Activated CD8-positive, alpha-beta T cell treated with anti-CD3 and anti-CD28 coated beads for 36 hours (primary cell): ENCODE data around the gene MBL2. TPM values are rescaled to one million over a fixed set of nuclear protein-coding genes. Genes with fewer than 3 reads are reported as not detected.

Experiments used
- ATAC-seq: fragments of 200-7000 bp; cut with Tn5 transposase; one replicate; pipeline ENCODE4 v1.10.0; 2021; ENCODE audit warnings: mild to moderate bottlenecking, moderate library complexity
- CTCF ChIA-PET: fragments of 350-600 bp; sonication (Branson Sonifier 250); formaldehyde crosslinking; loops from one replicate; lab custom pipeline; 2021; ENCODE audit warnings: antibody characterized with exemption; lab: Charles Lee
- POLR2A ChIA-PET: fragments of 350-600 bp; sonication (Branson Sonifier 250); formaldehyde crosslinking; loops from one replicate; lab custom pipeline; 2021; ENCODE audit warnings: antibody characterized with exemption; lab: Charles Lee
- DNase-seq: peaks from one replicate; pipeline ENCODE4 v3.0.0-alpha.2; 2020
- H3K27ac Mint-ChIP-seq: one replicate; pipeline ENCODE4 v1.8.0; 2021; ENCODE audit warnings: mild to moderate bottlenecking, mixed read lengths
- H3K27me3 Mint-ChIP-seq: one replicate; pipeline ENCODE4 v1.8.0; 2021; ENCODE audit warnings: mixed read lengths
- H3K36me3 Mint-ChIP-seq: one replicate; pipeline ENCODE4 v1.8.0; 2021; ENCODE audit warnings: low read depth, mixed read lengths
- H3K4me1 Mint-ChIP-seq: one replicate; pipeline ENCODE4 v1.8.0; 2021; ENCODE audit warnings: low read depth, mixed read lengths
- H3K4me3 Mint-ChIP-seq: one replicate; pipeline ENCODE4 v1.8.0; 2021; ENCODE audit warnings: mild to moderate bottlenecking, moderate library complexity, mixed read lengths
- H3K9me3 Mint-ChIP-seq: one replicate; pipeline ENCODE4 v1.8.0; 2021; ENCODE audit warnings: mixed read lengths
- intact Hi-C: fragments of 100-400 bp; cut with micrococcal nuclease; formaldehyde crosslinking; loops from one replicate; pipeline ENCODE4 v1.10.0; 2022
- total RNA-seq, 2 experiments: library from RNA; stranded (reverse); gene quantifications; one replicate each; pipeline ENCODE4 v1.2.3, GENCODE V29; 2021
- TF ChIP-seq, protein P1 (sequence below): fragments of 200-600 bp; IDR thresholded peaks from one replicate; pipeline ENCODE4 v1.8.0; 2022; ENCODE audit warnings: antibody characterized with exemption, mild to moderate bottlenecking

Gene MBL2
- total RNA-seq, 2 experiments from 2014 or later = not detected

DNA sequence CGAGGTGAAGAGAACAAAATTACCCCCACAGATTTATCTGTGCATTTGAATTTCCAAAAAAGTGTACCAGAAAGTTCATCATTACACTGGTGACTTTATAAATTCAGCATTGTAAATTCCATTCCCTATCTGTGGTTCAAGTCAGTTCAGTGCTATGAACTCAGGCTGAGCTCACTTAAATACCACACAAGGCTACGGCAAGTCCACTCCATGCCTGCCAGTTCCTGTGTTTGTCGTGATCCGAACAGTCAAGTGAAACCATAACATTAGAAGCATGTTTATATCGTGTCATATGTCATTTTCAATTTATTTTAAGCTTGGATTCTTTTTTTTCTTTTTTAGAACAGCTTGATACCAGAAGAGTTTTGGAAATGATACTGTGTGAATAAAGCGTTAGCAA is 14.8 kb downstream of the MBL2 start:
- DNase-seq (no peak), ATAC-seq (no peak)
- H3K9me3 Mint-ChIP-seq = no peaks in the 10 kb centered on the region
- H3K27me3 Mint-ChIP-seq = no peaks in the 10 kb centered on the region
- ChIA-PET POLR2A (no interaction called here), CTCF (no interaction called here)
- no peaks in the 10 kb centered on the region for H3K36me3 Mint-ChIP-seq
- H3K4me3 Mint-ChIP-seq = no peak overlapping the region
- H3K4me1 Mint-ChIP-seq = no peaks in the 10 kb centered on the region
- intact Hi-C loops = no loop called here
- no peak overlapping the region for H3K27ac Mint-ChIP-seq
- TF ChIP-seq, protein P1, sequence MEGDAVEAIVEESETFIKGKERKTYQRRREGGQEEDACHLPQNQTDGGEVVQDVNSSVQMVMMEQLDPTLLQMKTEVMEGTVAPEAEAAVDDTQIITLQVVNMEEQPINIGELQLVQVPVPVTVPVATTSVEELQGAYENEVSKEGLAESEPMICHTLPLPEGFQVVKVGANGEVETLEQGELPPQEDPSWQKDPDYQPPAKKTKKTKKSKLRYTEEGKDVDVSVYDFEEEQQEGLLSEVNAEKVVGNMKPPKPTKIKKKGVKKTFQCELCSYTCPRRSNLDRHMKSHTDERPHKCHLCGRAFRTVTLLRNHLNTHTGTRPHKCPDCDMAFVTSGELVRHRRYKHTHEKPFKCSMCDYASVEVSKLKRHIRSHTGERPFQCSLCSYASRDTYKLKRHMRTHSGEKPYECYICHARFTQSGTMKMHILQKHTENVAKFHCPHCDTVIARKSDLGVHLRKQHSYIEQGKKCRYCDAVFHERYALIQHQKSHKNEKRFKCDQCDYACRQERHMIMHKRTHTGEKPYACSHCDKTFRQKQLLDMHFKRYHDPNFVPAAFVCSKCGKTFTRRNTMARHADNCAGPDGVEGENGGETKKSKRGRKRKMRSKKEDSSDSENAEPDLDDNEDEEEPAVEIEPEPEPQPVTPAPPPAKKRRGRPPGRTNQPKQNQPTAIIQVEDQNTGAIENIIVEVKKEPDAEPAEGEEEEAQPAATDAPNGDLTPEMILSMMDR = no peak

DNA sequence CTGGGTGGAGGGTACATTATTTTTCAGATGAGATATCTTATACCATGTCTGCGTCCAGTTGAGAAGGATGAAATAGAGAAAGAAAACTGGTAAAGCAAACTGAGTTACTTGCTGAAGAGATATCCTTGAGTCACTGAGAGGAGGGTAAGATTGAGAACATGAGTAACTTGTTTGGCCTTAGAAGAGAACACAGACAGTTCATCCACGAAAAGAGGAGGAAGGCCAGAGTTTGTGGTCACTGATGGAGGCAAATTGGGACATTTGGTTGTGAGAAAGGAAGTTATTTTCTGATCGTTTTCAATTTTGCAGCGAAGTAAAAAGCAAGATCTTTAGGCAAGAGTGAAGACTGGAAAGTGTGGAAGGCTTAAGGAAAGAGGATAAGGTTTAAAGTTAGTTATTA is 15.6 kb downstream of the MBL2 start:
- TF ChIP-seq, protein P1 = no peak
- Mint-ChIP-seq H3K36me3 (no peaks in the 10 kb centered on the region), H3K27me3 (peaks cover 1% of the 10 kb centered on the region), H3K4me3 (no peak overlapping the region), H3K4me1 (no peaks in the 10 kb centered on the region), H3K27ac (no peak overlapping the region), H3K9me3 (no peaks in the 10 kb centered on the region)
- ATAC-seq (no peak), DNase-seq (no peak)
- ChIA-PET POLR2A (no interaction called here), CTCF (no interaction called here)
- intact Hi-C loops = no loop called here

- no peaks in the 10 kb centered on the region for H3K9me3 Mint-ChIP-seq
- DNase-seq (no peak), ATAC-seq (no peak)
- ChIA-PET CTCF (no interaction called here), POLR2A (no interaction called here)
- no peaks in the 10 kb centered on the region for H3K4me1 Mint-ChIP-seq
- H3K27me3 Mint-ChIP-seq = peaks cover 1% of the 10 kb centered on the region
- TF ChIP-seq, protein P1 = no peak
- intact Hi-C loops = no loop called here
- H3K36me3 Mint-ChIP-seq = no peaks in the 10 kb centered on the region
- H3K27ac Mint-ChIP-seq = no peak overlapping the region
- H3K4me3 Mint-ChIP-seq = no peak overlapping the region
Measured at GRCh38 chr10:52756295-52756694, 16.3 kb downstream of the MBL2 start.

GRCh38 chr10:52755297-52756062 is 17.1 kb downstream of the MBL2 start:
- H3K27ac Mint-ChIP-seq = no peak overlapping the region
- intact Hi-C loops = no loop called here
- TF ChIP-seq, protein P1 = no peak
- ATAC-seq (no peak), DNase-seq (no peak)
- no peaks in the 10 kb centered on the region for H3K9me3 Mint-ChIP-seq
- no peaks in the 10 kb centered on the region for H3K4me1 Mint-ChIP-seq
- no peaks in the 10 kb centered on the region for H3K36me3 Mint-ChIP-seq
- ChIA-PET POLR2A (no interaction called here), CTCF (interaction anchor here (1.2 to 1.5 kb wide), 2 partner anchors 14 to 25 kb away, joined by 3 read pairs; no protein-coding TSS in a partner anchor)
- H3K4me3 Mint-ChIP-seq = no peak overlapping the region
- peaks cover 1% of the 10 kb centered on the region for H3K27me3 Mint-ChIP-seq

DNA sequence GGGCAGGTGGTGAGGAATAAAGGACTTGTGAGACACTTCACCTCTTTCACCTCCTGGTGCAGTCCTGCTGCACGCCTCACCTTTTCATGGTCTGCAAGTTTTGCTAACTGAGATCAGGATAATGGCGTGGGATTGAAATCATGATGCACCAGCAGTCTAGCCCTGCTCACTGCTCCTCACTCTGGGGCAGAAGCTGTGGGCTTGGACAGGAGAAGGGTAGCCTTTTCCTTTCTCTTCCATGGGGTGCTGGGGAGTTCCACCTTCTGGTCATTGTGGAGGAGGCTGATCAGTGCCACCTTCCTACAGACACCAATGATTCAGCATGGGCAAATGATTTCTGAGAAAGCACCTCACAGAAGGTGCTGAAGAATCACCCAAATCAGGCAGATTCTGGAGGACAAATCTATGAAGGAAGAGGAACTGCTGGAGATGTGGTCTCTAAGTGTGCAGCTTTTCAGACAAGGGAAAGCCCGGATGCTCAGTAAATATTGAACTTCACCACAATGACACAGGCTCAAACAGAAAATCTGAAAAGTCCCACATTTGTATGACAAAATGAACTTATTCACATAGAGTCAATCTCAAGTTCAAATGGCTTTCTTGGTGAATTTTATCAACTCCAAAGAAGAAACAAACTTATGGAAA is 19.7 kb downstream of the MBL2 start:
- ChIA-PET CTCF (no interaction called here), POLR2A (no interaction called here)
- intact Hi-C loops = no loop called here
- TF ChIP-seq, protein P1 = no peak
- Mint-ChIP-seq H3K36me3 (no peaks in the 10 kb centered on the region), H3K4me3 (no peak overlapping the region), H3K4me1 (no peaks in the 10 kb centered on the region), H3K27me3 (peaks cover 1% of the 10 kb centered on the region), H3K9me3 (peaks cover 1% of the 10 kb centered on the region), H3K27ac (no peak overlapping the region)
- DNase-seq (no peak), ATAC-seq (no peak)
